Measurements from ENCODE around the gene MVB12B. TPM values are rescaled to one million over a fixed set of nuclear protein-coding genes. Genes with fewer than 3 reads are reported as not detected.

The MVB12B gene
- total RNA-seq, 1 experiment from 2014 or later = 4.5 TPM

GRCh38 chr9:126461608-126462007 lies 135.0 kb downstream of the MVB12B start:
- H3K27ac Mint-ChIP-seq (ENCODE audit: unreplicated experiment) = no peak overlapping the region
- intact Hi-C loops (cut with micrococcal nuclease; ENCODE audit: unreplicated experiment) = no loop called here
- no peak for DNase-seq
- no peak for TF ChIP-seq CTCF (IDR thresholded peaks at IDR 0.05; ENCODE audit: unreplicated experiment)
- H3K4me1 Mint-ChIP-seq (ENCODE audit: low read depth, unreplicated experiment) = no peaks in the 10 kb centered on the region
- H3K36me3 Mint-ChIP-seq (ENCODE audit: insufficient read depth, unreplicated experiment) = no peaks in the 10 kb centered on the region
- BruUV-seq (replicated peaks) = no TSS peak
- CTCF ChIA-PET = no interaction called here
- no peaks in the 10 kb centered on the region for H3K9me3 Mint-ChIP-seq (ENCODE audit: low read depth, unreplicated experiment)
- H3K4me3 Mint-ChIP-seq (ENCODE audit: low read depth, unreplicated experiment) = no peak overlapping the region
- no peaks in the 10 kb centered on the region for H3K27me3 Mint-ChIP-seq (ENCODE audit: unreplicated experiment)

GRCh38 chr9:126462617-126463016 lies 136.0 kb downstream of the MVB12B start:
- CTCF ChIA-PET = no interaction called here
- no peaks in the 10 kb centered on the region for H3K9me3 Mint-ChIP-seq (ENCODE audit: low read depth, unreplicated experiment)
- no peaks in the 10 kb centered on the region for H3K4me1 Mint-ChIP-seq (ENCODE audit: low read depth, unreplicated experiment)
- no peak for DNase-seq
- no peaks in the 10 kb centered on the region for H3K36me3 Mint-ChIP-seq (ENCODE audit: insufficient read depth, unreplicated experiment)
- intact Hi-C loops (cut with micrococcal nuclease; ENCODE audit: unreplicated experiment) = no loop called here
- H3K27me3 Mint-ChIP-seq (ENCODE audit: unreplicated experiment) = no peaks in the 10 kb centered on the region
- no peak overlapping the region for H3K4me3 Mint-ChIP-seq (ENCODE audit: low read depth, unreplicated experiment)
- TF ChIP-seq CTCF (IDR thresholded peaks at IDR 0.05; ENCODE audit: unreplicated experiment) = no peak
- no TSS peak for BruUV-seq (replicated peaks)
- H3K27ac Mint-ChIP-seq (ENCODE audit: unreplicated experiment) = no peak overlapping the region

GRCh38 chr9:126463426-126463825 lies 136.8 kb downstream of the MVB12B start:
- H3K27me3 Mint-ChIP-seq (ENCODE audit: unreplicated experiment) = no peaks in the 10 kb centered on the region
- no peaks in the 10 kb centered on the region for H3K36me3 Mint-ChIP-seq (ENCODE audit: insufficient read depth, unreplicated experiment)
- no peak overlapping the region for H3K27ac Mint-ChIP-seq (ENCODE audit: unreplicated experiment)
- no peak overlapping the region for H3K4me3 Mint-ChIP-seq (ENCODE audit: low read depth, unreplicated experiment)
- no peak for TF ChIP-seq CTCF (IDR thresholded peaks at IDR 0.05; ENCODE audit: unreplicated experiment)
- H3K9me3 Mint-ChIP-seq (ENCODE audit: low read depth, unreplicated experiment) = no peaks in the 10 kb centered on the region
- BruUV-seq (replicated peaks) = no TSS peak
- CTCF ChIA-PET = no interaction called here
- intact Hi-C loops (cut with micrococcal nuclease; ENCODE audit: unreplicated experiment) = no loop called here
- no peaks in the 10 kb centered on the region for H3K4me1 Mint-ChIP-seq (ENCODE audit: low read depth, unreplicated experiment)
- no peak for DNase-seq

- BruUV-seq (replicated peaks) = no TSS peak
- no peaks in the 10 kb centered on the region for H3K4me1 Mint-ChIP-seq (ENCODE audit: low read depth, unreplicated experiment)
Observed at GRCh38 chr9:126464694-126465441, 138.2 kb downstream of the MVB12B start.

More at GRCh38 chr9:126464694-126465441, 138.2 kb downstream of the MVB12B start:
- no peak for DNase-seq
- CTCF ChIA-PET = no interaction called here
- Mint-ChIP-seq H3K36me3 (ENCODE audit: insufficient read depth, unreplicated experiment) (no peaks in the 10 kb centered on the region), H3K27me3 (ENCODE audit: unreplicated experiment) (no peaks in the 10 kb centered on the region), H3K4me3 (ENCODE audit: low read depth, unreplicated experiment) (no peak overlapping the region), H3K27ac (ENCODE audit: unreplicated experiment) (no peak overlapping the region), H3K9me3 (ENCODE audit: low read depth, unreplicated experiment) (no peaks in the 10 kb centered on the region)
- intact Hi-C loops (cut with micrococcal nuclease; ENCODE audit: unreplicated experiment) = no loop called here
- no peak for TF ChIP-seq CTCF (IDR thresholded peaks at IDR 0.05; ENCODE audit: unreplicated experiment)
